Endothelial cell of hepatic sinusoid (primary cell): Measurements from ENCODE around the gene SLC35B1.

Experiments used
- in situ Hi-C: cut with HindIII; loops from 2 replicates; pipeline ENCODE4 v1.10.0; 2017; ENCODE audit warnings: low sequenced_read_pairs

The SLC35B1 gene

DNA sequence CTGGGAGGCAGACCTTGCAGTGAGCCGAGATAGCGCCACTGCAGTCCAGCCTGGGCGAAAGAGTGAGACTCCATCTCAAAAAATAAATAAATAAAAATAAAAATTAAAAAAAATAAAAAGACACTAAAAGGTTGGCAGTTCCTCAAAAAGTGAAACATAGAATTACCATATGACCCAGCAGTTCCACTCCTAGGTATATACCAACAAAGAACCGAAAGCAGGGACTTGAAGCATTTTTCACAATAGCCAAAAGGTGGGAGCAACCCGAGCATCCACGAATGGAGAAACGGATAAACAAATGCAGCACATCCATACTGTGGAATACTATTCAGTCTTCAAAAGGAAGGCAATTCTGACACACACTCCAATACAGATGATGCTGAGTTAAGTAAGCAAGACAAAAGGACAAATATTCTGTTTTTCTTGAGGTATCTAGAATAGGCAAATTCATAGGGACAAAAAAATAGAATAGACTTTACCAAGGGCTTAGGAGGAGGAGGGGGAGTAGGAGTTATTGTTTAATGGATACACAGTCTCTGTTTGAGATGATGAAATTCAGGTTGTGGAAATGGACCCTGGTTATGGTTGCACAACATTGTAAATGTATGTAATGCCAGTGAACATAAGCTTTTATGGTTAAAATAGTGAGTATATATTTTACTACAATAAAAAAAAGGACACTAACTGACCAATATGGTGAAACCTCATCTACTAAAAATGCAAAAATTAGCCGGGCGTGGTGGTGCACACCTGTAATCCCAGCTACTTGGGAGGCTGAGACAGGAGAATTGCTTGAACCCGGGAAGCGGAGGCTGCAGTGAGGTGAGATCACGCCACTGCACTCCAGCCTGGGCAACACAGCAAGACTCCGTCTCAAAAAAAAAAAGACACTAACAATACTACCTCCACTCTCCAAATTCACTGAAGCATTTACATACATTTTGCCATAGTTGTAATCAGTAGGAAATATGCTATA is 27.0 kb upstream of the SLC35B1 start:
- in situ Hi-C loops = loop anchor here (5.0 kb wide), 1 partner anchor 42 kb away; no protein-coding TSS in a partner anchor

DNA sequence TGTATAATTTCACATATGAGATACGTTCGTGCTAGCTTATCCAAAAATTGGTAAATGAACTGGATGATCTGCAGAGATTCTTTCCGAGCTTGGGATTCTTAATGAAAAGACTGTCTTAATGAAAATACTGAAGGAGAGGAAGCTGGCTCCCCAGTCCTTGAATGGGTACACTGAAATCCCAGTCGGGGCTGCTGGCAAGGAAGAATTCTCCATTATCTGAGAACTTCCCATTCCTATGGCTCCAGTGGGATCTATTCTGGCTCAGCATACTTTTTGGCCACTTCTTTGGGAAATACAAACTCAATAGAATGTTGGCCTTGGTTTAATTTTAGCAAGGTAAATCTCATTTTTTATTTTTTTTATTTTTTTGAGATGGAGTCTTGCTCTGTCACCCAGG is 23.7 kb upstream of the SLC35B1 start:
- in situ Hi-C loops = no loop called here

DNA sequence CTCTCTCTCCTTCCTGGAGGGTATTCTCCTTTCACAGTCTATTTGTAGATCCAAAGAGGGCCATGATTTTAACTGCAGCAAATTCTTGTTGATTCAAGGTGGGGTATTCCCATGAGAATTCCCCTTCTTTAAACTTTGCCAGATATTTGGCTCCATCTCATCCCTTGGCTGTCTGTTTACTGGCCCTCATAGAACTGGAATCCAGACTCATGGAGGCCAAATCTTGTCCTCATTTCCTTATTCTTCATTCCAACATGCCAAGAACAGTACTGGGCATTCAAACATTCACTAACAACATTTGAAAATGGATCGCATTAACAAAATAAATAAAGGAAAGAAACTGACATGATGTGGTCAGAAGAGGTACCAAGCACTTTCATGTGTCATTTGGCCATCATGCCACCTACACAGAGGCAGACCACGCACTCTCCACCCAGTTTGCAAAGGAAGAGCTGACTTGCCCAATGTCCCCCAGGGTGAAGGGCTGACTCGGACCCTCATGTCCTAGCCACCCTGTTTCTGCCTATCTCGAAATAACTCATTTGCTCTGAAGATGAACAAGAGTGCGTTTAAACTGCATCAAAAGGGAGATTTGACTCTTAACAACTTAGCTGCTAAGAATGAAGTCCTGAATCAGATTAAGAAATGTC is 23.1 kb upstream of the SLC35B1 start:
- in situ Hi-C loops = no loop called here

DNA sequence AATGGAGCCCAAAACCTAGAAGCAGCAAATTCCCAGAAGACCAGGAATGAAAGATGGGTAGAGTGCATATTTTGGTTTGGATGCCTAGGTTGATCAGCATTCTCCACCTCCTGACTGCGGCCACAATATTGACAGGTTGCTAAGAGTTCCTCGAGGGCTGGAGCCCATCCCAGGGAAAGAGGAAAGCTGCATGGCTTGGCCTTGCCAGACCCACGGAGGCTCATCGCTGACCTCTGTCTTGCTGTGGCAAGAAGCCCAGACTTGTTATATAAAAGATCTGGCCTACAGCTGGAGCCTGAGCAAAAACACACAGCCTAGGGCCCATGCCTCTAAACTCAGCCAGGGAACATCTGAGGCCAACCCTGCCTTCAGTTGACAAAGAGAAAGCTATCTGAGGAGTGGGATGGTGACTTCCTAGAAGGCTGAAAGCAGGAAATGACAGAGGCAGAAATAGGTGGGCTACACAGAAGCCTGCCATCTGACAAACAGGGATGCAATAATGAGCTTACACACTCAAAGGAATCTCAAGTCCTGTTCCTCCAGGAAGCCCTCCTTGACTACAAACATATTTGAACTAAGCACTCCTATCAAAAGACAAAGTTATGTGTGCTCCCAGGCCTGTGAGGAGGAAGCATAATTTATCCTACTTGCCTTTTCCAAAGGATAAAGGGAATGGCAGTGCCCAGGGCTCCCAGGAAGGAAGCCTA is 22.5 kb upstream of the SLC35B1 start:
- in situ Hi-C loops = no loop called here

DNA sequence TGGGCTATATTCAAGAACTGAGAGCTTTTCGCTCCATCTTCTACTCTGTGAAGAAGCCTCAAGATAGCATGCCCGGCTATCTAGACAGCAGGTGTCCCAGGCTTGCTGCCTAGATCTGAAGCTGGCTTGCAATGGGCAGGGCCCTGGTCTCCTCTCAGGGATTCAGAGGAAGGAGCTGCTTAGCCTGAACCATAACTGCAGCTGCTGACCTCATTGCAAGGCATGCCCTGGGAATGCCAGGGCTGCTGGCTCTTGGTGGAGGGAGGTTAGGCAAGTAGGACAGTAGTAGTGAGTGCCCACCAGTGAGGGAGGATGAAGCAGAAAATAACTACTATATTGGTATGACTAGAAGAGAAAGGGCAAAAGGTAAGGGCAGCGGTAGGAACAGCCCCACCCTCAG is 21.3 kb upstream of the SLC35B1 start:
- in situ Hi-C loops = loop anchor here (10.0 kb wide), 1 partner anchor 186 kb away; no protein-coding TSS in a partner anchor

DNA sequence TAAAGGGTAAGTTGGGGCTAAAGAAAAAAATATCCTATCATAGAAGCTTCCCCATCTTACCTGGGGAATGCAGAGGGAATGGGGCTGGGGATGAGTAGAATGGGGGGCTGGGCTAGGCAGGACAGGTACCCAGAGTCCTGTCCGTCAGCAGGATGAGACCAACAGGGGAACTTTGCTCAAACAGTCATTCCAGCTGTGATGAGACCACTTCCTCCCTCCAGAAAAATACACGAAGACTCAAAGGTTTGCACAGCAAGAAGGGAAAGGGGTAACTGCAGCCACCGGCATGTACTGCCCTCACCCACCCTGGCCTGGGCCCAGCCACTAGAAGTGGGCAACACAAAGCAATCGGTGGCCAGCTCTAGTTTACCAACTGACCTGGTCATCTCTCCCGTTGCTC is 20.7 kb upstream of the SLC35B1 start:
- in situ Hi-C loops = loop anchor here (10.0 kb wide), 1 partner anchor 186 kb away; no protein-coding TSS in a partner anchor

DNA sequence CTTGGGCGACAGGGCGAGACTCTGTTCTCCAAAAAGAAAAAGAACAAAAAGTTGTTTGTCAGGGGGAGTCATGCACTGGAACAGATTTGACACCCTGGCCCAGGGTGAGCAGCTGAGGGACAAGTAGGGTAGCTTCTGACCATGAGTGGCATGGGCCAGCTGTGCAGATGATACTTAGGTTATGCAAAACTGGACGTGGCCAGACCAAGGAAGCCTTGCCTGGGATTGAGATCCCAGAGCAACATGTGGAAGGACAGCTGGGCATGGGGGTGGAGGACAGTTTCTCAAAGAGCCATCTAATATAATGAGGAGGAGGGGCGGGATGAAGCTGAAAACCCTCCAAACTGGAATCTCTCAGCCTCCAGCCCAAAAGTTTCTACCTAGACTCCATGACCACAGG is 19.6 kb upstream of the SLC35B1 start:
- in situ Hi-C loops = loop anchor here (10.0 kb wide), 1 partner anchor 187 kb away; no protein-coding TSS in a partner anchor

DNA sequence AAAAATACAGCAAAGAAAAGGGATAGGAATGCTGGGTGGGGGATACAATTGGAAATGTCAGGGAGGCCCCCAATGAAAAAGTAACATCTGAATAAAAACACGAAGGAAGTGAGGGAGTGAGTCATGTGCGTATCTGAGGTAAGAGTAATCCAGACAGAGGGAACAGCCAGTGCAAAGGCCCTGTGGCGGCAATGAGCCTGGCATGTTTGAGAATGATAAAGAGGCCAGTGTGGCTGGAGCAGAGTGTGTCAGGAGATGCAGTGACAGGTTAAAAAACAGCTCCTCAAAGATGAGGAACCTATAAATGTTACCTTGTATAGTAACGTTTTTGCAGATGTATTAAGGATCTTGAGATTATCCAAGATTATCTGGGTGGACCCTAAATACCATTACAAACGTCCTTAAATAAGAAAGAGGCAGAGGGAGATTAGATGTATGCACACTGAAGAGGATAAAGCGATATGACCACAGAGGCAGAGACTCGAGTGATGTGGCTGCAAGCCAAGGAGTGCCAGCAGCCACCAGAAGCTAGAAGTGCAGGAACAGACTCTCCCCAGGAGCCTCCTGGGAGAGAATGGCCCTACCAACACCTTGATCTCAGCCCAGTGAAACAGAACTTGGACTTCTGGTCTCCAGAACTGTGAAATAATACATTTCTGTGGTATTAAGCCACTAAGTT is 17.8 kb upstream of the SLC35B1 start:
- in situ Hi-C loops = loop anchor here (10.0 kb wide), 1 partner anchor 189 kb away; no protein-coding TSS in a partner anchor

DNA sequence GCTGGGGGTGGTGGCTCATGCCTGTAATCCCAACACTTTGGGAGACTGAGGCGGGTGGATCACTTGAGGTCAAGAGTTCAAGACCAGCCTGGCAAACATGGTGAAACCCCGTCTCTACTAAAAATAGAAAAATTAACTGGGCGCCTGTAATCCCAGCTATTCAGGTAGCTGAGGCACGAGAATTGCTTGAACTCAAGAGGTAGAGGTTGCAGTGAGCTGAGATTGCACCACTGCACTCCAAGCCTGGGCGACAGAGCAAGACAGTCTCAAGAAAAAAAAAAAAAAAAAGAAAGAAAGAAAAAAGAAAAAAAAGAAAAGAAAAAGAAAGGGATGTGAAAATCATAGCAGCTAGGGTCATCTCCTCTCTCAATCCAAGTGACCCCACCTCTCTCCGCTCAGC is 16.8 kb upstream of the SLC35B1 start:
- in situ Hi-C loops = loop anchor here (10.0 kb wide), 1 partner anchor 190 kb away; no protein-coding TSS in a partner anchor

DNA sequence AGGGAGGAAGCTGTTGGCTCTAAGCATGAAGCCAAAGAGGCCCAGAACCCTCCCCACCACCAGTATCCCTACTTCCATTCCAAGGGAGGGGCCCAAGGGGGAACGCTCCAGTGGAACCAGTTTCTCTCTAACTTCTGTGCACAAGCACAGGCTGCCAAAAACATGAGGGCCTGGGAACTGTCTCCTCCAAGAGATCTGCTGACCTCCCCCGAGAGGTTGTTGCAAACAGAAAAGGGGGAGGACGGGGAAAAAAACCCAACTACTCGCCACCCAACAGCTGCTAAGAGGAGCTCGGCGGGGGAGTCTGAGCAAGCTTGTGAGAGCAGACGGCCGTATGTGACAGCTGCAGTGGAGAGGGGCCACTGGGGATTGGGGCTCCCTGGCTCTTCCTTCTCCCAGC is 15.7 kb upstream of the SLC35B1 start:
- in situ Hi-C loops = loop anchor here (10.0 kb wide), 1 partner anchor 191 kb away; no protein-coding TSS in a partner anchor

DNA sequence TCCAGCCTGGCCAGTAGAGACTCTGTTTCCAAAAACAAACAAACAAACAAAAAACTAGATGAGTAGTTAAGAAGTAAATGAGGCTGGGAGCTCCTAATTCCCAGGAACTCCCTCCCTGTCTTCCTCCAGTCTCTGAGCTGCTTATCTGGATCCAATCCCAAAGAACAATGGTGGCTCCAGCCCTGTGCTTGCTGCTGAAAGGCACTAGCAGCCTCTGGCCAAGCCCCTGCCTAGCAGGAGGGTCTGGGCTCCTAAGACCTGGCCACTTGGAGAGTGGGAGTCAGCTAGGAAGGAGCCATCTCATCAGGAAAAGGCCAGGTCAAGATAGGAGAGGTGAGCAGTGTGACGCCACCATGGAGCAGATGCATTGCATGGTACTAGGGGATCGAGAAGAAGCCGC is 14.3 kb upstream of the SLC35B1 start:
- in situ Hi-C loops = loop anchor here (10.0 kb wide), 1 partner anchor 193 kb away; no protein-coding TSS in a partner anchor

DNA sequence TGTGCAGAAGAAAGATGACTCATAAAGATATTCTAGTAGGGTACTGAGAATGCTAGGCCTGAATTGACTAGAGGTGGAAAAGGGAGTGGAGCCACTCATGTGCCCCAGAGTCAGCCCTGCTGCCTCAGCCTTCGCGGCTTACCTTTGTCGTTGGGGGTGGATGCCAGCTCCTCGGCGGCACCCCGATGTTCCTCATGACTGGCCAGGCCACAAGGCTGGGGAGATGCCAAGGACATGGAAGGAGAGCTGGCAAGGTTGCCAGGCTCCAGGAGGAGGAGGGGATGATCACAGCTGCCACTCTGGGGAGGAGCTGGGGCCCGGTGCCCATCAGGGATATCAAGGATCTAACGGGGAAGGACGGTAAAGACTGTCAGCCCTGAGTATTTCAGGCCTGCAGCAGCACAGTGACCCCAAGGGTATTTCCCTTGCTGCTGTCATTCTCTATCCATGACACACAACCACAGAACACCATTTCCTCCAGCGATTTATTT is 9.7 kb upstream of the SLC35B1 start:
- in situ Hi-C loops = no loop called here

DNA sequence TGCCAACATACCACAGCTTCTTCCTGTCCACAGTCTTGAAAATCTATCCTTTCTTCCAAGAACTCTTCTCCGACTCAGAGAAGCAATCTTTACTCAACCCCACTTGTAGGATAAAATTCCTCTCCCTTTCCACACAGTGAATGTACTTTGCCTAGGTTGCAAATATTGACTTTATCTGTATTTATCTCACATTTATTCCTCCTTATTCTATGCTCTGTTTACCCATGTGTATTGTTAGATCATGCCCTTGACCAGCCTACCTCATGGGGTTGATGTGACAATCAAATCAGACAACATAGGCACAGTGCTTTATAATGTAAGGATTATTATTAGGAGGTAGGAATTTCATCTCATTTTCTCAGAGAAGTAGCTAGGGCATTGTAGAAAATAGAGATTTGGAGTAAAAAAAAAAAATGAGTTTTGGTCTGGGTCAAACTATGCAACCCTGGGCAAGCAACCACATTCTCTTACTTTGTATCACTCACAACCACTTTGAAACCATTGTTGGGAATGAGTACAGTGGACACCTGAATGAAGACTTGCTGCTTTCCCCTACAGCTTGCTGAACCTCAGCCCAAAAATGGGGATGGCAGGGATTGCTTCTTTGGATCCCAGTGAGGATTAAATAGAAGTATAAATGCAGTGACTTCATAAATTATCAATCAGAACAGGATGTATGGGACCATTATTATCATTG is 9.1 kb upstream of the SLC35B1 start:
- in situ Hi-C loops = no loop called here

DNA sequence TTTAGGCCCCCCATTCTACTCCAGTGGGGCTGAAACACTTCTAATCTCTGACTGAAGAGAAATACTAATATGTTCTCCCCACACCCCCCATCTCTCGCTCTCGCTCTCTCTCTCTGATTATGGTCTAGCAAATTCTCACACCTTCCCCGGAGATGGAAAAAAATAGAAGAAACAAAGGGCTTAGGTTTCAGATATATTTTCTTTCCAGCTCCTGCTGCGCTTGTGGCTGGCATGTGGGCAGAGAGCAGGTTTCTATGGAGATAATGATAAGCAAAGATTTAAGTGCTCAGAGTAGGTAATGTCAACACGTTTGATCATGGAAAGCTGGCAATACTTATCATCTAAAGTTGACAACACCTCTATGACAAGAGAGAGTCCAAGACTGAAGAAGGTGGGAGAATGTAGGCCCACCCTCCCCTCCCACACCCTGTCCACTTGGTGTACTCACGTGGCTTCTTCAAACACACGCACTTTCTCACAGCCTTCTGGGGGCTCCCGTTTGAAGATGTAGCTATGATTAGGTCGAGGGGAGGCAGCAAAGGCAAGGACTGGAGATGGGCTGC is 8.0 kb upstream of the SLC35B1 start:
- in situ Hi-C loops = no loop called here

DNA sequence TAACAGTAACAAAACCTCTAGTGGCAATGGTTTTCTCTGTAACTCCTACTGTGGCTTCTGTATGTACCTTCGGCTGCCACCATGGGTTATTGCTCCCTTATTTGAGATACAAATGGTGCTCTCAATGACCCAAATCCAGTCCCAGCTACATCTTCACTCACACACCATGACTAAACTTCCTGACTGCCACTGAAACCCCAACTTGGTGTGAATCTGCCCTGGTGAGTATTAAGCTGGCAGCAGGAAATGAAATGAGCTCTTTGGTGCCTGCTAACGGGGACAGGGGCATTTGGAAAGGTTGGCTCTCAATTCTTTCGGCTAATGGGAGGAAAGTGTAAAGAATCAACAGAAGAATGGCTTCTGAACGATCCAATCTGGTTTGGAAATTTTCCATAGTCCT is 7.5 kb upstream of the SLC35B1 start:
- in situ Hi-C loops = no loop called here

DNA sequence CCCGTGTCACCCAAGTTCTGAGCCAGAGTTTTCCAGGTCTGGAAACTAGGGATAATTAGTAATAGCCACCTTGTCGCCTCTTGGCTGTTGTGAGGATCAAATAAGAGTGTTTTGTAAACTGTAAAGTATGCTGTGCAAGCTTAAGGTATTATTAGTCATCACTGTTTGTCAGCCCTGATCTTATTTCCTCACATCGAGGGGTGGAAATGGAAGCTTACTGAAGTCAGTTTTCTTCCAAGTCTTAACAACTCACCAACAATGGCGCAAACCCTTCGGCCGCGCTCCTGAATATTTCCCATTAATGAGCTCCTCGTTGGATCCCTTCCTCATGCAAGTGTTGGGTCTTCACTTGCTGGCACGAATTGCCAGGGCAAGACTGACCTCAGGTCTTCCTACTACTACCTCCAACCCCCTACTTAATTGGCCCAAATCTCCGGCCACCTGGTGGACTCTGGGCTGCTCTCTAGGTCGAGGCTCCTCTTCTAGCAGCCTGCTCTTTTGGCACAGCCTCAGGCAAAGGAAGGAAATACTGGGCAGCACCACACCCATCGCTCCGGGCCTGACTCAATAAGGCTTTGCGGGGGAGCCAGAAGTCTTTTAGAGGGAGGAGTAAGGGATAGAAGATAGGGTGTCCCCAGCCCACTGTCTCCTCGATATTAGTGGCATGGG is 885 bp upstream of the SLC35B1 start:
- in situ Hi-C loops = no loop called here

DNA sequence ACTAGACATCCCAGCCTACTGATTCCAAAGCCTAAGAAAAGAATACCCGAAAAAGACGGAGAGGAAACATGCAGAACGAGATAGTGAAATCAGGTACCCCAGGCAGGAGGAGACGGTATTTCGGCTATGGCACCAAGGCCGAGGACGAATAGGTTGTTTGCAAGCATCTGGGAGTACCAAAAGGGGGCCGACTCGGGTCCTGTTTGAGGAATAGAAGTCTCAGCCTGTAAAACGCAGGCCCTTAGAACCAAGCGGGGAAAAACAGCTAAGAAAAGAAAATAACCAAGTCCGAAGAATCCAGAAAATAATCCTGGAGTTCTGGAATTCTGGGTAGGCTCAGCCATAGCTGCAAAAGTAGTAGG is 537 bp downstream of the SLC35B1 start:
- in situ Hi-C loops = no loop called here

DNA sequence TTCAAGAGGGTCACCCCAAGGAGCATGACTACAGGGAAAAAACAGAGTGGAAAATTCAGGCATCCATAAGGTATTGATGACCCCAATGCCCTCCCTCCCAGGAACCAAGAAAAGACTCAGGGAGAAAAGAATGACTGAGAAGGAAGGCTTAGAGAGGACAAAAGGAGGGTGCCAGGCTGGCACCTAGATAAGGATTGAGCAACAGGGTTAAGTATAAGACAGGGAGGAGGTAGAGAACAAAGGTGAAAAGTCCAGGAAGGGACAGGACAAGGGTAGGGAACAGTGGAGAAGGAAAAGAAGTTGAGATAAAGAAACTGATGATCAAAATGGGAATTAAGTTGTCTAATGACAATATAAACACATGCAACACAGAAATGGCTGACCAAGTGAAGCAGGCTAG is 2.5 kb downstream of the SLC35B1 start:
- in situ Hi-C loops = no loop called here
